WTC11 (cell line): ENCODE measurements around the gene CCDC107. TPM values are rescaled to one million over a fixed set of nuclear protein-coding genes. Genes with fewer than 3 reads are reported as not detected.
"Not testable (repeated sequence)": the region's sequence is repeated elsewhere in the genome, so short reads cannot be mapped to it uniquely, and the experiment has no call there.

ENCODE experiments used
- ATAC-seq: fragments of 200-7000 bp; cut with Tn5 transposase; 2 replicates; pipeline ENCODE4 v1.10.0; 2021; ENCODE audit warnings: mild to moderate bottlenecking, moderate library complexity
- CTCF ChIA-PET: fragments of 300-600 bp; sonication (Branson Sonifier 250); formaldehyde crosslinking; loops from one replicate; lab custom pipeline; 2021; ENCODE audit warnings: antibody characterized with exemption; lab: Charles Lee
- POLR2A ChIA-PET: fragments of 350-600 bp; sonication (Branson Sonifier 250); formaldehyde crosslinking; loops from one replicate; lab custom pipeline; 2021; ENCODE audit warnings: antibody characterized with exemption; lab: Charles Lee
- DNase-seq: peaks from one replicate; pipeline ENCODE4 v3.0.0; 2021; ENCODE audit warnings: low spot score
- H3K27ac Mint-ChIP-seq: 2 replicates; pipeline ENCODE4 v1.8.0; 2021; ENCODE audit warnings: mixed read lengths
- H3K27me3 Mint-ChIP-seq: 2 replicates; pipeline ENCODE4 v1.8.0; 2021; ENCODE audit warnings: low read depth, mild to moderate bottlenecking, moderate library complexity, mixed read lengths
- H3K36me3 Mint-ChIP-seq: 2 replicates; pipeline ENCODE4 v1.8.0; 2021; ENCODE audit warnings: mixed read lengths
- H3K4me1 Mint-ChIP-seq: 2 replicates; pipeline ENCODE4 v1.8.0; 2022; ENCODE audit warnings: mixed read lengths
- H3K4me3 Mint-ChIP-seq: 2 replicates; pipeline ENCODE4 v1.8.0; 2021; ENCODE audit warnings: mild to moderate bottlenecking, moderate library complexity, mixed read lengths
- H3K9me3 Mint-ChIP-seq: 2 replicates; pipeline ENCODE4 v1.8.0; 2021; ENCODE audit warnings: mixed read lengths
- ELF4 ChIP-seq: sonication (generic); formaldehyde crosslinking; IDR thresholded peaks from 2 replicates; pipeline ENCODE4 v1.8.1; 2022; ENCODE audit warnings: low read depth, mild to moderate bottlenecking, moderate library complexity, missing genetic modification reagents
- GTF2I ChIP-seq: fragments of 250-450 bp; sonication (Bioruptor Pico); conservative IDR thresholded peaks from 2 replicates; pipeline ENCODE4 v1.4.0; 2021; ENCODE audit warnings: mild to moderate bottlenecking
- KAT7 ChIP-seq: sonication (generic); formaldehyde crosslinking; IDR thresholded peaks from 2 replicates; pipeline ENCODE4 v1.8.1; 2023; ENCODE audit warnings: missing genetic modification reagents, mild to moderate bottlenecking, borderline replicate concordance
- NFYB ChIP-seq: sonication (generic); formaldehyde crosslinking; conservative IDR thresholded peaks from 2 replicates; pipeline ENCODE4 v1.8.0; 2022; ENCODE audit warnings: low read depth, missing genetic modification reagents
- RORB ChIP-seq: fragments of 250-450 bp; sonication (Bioruptor Pico); IDR thresholded peaks from 2 replicates; pipeline ENCODE4 v1.9.0; 2021; ENCODE audit warnings: mild to moderate bottlenecking
- SMAD3 ChIP-seq: sonication (generic); formaldehyde crosslinking; IDR thresholded peaks from 2 replicates; pipeline ENCODE4 v1.8.0; 2022; ENCODE audit warnings: missing genetic modification reagents, mild to moderate bottlenecking, borderline replicate concordance
- SP1 ChIP-seq: sonication (generic); formaldehyde crosslinking; conservative IDR thresholded peaks from 2 replicates; pipeline ENCODE4 v1.8.1; 2022; ENCODE audit warnings: missing genetic modification reagents
- ZNF396 ChIP-seq: fragments of 250-450 bp; sonication (Bioruptor Pico); IDR thresholded peaks from 2 replicates; pipeline ENCODE4 v1.8.0; 2021; ENCODE audit warnings: mild to moderate bottlenecking, moderate library complexity, borderline replicate concordance
- ZNF512 ChIP-seq: sonication (generic); formaldehyde crosslinking; IDR thresholded peaks from 2 replicates; pipeline ENCODE4 v1.8.1; 2022; ENCODE audit warnings: missing genetic modification reagents, borderline replicate concordance
- total RNA-seq: library from RNA; stranded (reverse); gene quantifications from 3 replicates; pipeline ENCODE4 v1.2.3, GENCODE V29; 2021
- TF ChIP-seq, protein P1 (sequence below): fragments of 200-600 bp; IDR thresholded peaks from 2 replicates; pipeline ENCODE4 v1.8.0; 2022; ENCODE audit warnings: antibody characterized with exemption
- TF ChIP-seq, protein P2 (sequence below): sonication (generic); formaldehyde crosslinking; IDR thresholded peaks from 2 replicates; pipeline ENCODE4 v1.8.0; 2022; ENCODE audit warnings: mild to moderate bottlenecking, missing genetic modification reagents
- TF ChIP-seq, protein P3 (sequence below): sonication (generic); formaldehyde crosslinking; IDR thresholded peaks from 2 replicates; pipeline ENCODE4 v1.8.1; 2022; ENCODE audit warnings: low read depth, mild to moderate bottlenecking, moderate library complexity, missing genetic modification reagents, borderline replicate concordance
- TF ChIP-seq, protein P4 (sequence below): fragments of 250-450 bp; sonication (Bioruptor Pico); IDR thresholded peaks from 2 replicates; pipeline ENCODE4 v2.1.2; 2022; ENCODE audit warnings: mild to moderate bottlenecking, moderate library complexity
- TF ChIP-seq, protein P5 (sequence below): fragments of 250-450 bp; sonication (Bioruptor Pico); IDR thresholded peaks from 2 replicates; pipeline ENCODE4 v1.9.0; 2021; ENCODE audit warnings: mild to moderate bottlenecking, borderline replicate concordance

The CCDC107 gene
- total RNA-seq, 1 experiment from 2014 or later = 10.8 TPM

DNA sequence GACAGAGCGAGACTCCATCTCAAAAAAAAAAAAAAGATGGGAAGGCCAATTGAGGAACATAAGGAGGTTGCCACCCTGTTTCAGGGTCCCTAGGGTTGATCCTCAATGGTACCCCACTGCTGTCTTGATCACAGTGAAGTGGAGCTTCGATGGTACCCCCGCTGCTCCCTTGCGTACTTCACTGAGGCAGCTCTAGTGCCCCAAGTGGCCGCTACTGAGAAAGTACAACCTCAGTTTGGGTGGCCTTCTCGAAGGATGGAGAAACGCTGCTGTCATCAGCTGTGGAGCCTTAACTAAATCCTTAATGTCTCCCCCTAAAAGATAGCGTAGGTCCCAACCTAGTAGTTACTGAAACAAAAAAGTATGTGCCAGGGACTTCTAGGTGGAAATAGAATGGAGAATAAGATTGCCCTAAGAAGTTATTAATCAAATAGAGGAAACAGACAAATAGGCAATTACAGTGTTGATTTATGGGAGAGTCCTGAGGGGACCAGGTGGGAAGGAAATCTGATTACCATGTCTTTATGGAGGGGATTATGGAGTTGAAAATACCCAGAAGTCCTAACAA lies 46.8 kb upstream of the CCDC107 start:
- no peaks in the 10 kb centered on the region for H3K9me3 Mint-ChIP-seq
- H3K36me3 Mint-ChIP-seq = no peaks in the 10 kb centered on the region
- H3K4me1 Mint-ChIP-seq = peaks cover 9% of the 10 kb centered on the region
- TF ChIP-seq RORB (CRISPR knock-in tag) = no peak
- no peak for TF ChIP-seq GTF2I
- TF ChIP-seq, protein P1, sequence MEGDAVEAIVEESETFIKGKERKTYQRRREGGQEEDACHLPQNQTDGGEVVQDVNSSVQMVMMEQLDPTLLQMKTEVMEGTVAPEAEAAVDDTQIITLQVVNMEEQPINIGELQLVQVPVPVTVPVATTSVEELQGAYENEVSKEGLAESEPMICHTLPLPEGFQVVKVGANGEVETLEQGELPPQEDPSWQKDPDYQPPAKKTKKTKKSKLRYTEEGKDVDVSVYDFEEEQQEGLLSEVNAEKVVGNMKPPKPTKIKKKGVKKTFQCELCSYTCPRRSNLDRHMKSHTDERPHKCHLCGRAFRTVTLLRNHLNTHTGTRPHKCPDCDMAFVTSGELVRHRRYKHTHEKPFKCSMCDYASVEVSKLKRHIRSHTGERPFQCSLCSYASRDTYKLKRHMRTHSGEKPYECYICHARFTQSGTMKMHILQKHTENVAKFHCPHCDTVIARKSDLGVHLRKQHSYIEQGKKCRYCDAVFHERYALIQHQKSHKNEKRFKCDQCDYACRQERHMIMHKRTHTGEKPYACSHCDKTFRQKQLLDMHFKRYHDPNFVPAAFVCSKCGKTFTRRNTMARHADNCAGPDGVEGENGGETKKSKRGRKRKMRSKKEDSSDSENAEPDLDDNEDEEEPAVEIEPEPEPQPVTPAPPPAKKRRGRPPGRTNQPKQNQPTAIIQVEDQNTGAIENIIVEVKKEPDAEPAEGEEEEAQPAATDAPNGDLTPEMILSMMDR = peak; percentile 52
- no peak for TF ChIP-seq SMAD3 (CRISPR knock-in tag)
- TF ChIP-seq, protein P2, sequence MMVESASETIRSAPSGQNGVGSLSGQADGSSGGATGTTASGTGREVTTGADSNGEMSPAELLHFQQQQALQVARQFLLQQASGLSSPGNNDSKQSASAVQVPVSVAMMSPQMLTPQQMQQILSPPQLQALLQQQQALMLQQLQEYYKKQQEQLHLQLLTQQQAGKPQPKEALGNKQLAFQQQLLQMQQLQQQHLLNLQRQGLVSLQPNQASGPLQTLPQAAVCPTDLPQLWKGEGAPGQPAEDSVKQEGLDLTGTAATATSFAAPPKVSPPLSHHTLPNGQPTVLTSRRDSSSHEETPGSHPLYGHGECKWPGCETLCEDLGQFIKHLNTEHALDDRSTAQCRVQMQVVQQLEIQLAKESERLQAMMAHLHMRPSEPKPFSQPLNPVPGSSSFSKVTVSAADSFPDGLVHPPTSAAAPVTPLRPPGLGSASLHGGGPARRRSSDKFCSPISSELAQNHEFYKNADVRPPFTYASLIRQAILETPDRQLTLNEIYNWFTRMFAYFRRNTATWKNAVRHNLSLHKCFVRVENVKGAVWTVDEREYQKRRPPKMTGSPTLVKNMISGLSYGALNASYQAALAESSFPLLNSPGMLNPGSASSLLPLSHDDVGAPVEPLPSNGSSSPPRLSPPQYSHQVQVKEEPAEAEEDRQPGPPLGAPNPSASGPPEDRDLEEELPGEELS (CRISPR knock-in tag) = no peak
- TF ChIP-seq, protein P3, sequence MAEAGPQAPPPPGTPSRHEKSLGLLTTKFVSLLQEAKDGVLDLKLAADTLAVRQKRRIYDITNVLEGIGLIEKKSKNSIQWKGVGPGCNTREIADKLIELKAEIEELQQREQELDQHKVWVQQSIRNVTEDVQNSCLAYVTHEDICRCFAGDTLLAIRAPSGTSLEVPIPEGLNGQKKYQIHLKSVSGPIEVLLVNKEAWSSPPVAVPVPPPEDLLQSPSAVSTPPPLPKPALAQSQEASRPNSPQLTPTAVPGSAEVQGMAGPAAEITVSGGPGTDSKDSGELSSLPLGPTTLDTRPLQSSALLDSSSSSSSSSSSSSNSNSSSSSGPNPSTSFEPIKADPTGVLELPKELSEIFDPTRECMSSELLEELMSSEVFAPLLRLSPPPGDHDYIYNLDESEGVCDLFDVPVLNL (CRISPR knock-in tag) = no peak
- TF ChIP-seq, protein P4, sequence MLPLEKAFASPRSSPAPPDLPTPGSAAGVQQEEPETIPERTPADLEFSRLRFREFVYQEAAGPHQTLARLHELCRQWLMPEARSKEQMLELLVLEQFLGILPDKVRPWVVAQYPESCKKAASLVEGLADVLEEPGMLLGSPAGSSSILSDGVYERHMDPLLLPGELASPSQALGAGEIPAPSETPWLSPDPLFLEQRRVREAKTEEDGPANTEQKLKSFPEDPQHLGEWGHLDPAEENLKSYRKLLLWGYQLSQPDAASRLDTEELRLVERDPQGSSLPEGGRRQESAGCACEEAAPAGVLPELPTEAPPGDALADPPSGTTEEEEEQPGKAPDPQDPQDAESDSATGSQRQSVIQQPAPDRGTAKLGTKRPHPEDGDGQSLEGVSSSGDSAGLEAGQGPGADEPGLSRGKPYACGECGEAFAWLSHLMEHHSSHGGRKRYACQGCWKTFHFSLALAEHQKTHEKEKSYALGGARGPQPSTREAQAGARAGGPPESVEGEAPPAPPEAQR (CRISPR knock-in tag) = no peak
- TF ChIP-seq, all 79 proteins: peak for 1
- Mint-ChIP-seq H3K27ac (no peak overlapping the region), H3K4me3 (no peak overlapping the region), H3K27me3 (peaks cover 36% of the 10 kb centered on the region)
- CTCF ChIA-PET = interaction anchor here (0.6 to 3.1 kb wide), 46 partner anchors 9 to 932 kb away, joined by 3 to 42 read pairs (median 5); partner anchors contain the start of genes ARHGEF39, CCDC107, CREB3 and HINT2
- peak; percentile 63 for DNase-seq
- peak; percentile 87 for ATAC-seq
- POLR2A ChIA-PET = interaction anchor here (0.6 to 0.7 kb wide), 2 partner anchors 337 to 450 kb away, joined by 3 read pairs; no protein-coding TSS in a partner anchor

DNA sequence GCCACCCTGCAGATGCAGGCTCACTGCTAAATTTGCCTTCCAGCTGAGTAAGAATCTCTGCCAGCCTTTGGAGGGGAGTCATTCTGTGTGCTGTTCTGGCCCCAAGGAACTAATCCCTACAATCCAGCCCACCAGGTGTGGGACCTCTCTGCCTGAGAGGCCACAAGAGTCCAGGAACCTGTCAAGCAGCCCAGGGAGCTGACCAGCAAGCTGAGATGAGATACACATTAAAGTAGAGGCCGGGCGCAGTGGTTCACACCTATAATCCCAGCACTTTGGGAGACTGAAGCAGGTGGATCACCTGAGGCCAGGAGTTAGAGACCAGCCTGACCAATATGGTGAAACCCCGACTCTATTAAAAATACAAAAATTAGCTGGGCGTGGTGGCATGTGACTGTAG lies 46.0 kb upstream of the CCDC107 start:
- CTCF ChIA-PET = interaction anchor here (0.7 to 3.1 kb wide), 19 partner anchors 8 to 561 kb away, joined by 3 to 42 read pairs (median 5); partner anchors contain the start of genes ARHGEF39, CCDC107, RMRP and TPM2
- POLR2A ChIA-PET, ATAC-seq, H3K4me3 Mint-ChIP-seq, H3K27ac Mint-ChIP-seq, H3K4me1 Mint-ChIP-seq, H3K9me3 Mint-ChIP-seq, DNase-seq, H3K36me3 Mint-ChIP-seq: not testable (repeated sequence)
- peaks cover 41% of the 10 kb centered on the region for H3K27me3 Mint-ChIP-seq

- H3K4me3 Mint-ChIP-seq = no peak overlapping the region
- H3K27me3 Mint-ChIP-seq = peaks cover 49% of the 10 kb centered on the region
- no peak for ATAC-seq
- no peak overlapping the region for H3K27ac Mint-ChIP-seq
- DNase-seq = no peak
- peaks cover 9% of the 10 kb centered on the region for H3K4me1 Mint-ChIP-seq
- no peaks in the 10 kb centered on the region for H3K36me3 Mint-ChIP-seq
- POLR2A ChIA-PET = no interaction called here
- no peaks in the 10 kb centered on the region for H3K9me3 Mint-ChIP-seq
- CTCF ChIA-PET = interaction anchor here (1.0 to 3.1 kb wide), 5 partner anchors 9 to 84 kb away, joined by 3 to 42 read pairs (median 4); partner anchors contain the start of genes CCDC107 and RMRP
- TF ChIP-seq ZNF512 (CRISPR knock-in tag) (no peak), KAT7 (CRISPR knock-in tag) (no peak), NFYB (CRISPR knock-in tag) (no peak), ELF4 (CRISPR knock-in tag) (no peak), SP1 (no peak), ZNF396 (CRISPR knock-in tag) (no peak)
- TF ChIP-seq, protein P5, sequence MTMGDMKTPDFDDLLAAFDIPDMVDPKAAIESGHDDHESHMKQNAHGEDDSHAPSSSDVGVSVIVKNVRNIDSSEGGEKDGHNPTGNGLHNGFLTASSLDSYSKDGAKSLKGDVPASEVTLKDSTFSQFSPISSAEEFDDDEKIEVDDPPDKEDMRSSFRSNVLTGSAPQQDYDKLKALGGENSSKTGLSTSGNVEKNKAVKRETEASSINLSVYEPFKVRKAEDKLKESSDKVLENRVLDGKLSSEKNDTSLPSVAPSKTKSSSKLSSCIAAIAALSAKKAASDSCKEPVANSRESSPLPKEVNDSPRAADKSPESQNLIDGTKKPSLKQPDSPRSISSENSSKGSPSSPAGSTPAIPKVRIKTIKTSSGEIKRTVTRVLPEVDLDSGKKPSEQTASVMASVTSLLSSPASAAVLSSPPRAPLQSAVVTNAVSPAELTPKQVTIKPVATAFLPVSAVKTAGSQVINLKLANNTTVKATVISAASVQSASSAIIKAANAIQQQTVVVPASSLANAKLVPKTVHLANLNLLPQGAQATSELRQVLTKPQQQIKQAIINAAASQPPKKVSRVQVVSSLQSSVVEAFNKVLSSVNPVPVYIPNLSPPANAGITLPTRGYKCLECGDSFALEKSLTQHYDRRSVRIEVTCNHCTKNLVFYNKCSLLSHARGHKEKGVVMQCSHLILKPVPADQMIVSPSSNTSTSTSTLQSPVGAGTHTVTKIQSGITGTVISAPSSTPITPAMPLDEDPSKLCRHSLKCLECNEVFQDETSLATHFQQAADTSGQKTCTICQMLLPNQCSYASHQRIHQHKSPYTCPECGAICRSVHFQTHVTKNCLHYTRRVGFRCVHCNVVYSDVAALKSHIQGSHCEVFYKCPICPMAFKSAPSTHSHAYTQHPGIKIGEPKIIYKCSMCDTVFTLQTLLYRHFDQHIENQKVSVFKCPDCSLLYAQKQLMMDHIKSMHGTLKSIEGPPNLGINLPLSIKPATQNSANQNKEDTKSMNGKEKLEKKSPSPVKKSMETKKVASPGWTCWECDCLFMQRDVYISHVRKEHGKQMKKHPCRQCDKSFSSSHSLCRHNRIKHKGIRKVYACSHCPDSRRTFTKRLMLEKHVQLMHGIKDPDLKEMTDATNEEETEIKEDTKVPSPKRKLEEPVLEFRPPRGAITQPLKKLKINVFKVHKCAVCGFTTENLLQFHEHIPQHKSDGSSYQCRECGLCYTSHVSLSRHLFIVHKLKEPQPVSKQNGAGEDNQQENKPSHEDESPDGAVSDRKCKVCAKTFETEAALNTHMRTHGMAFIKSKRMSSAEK (CRISPR knock-in tag) = no peak
These were observed 45.2 kb upstream of the CCDC107 start for GRCh38 chr9:35612843-35613242.
